Left lung (tissue), 10 donors: ENCODE data around the gene CIDEB. TPM values are rescaled to one million over a fixed set of nuclear protein-coding genes. Genes with fewer than 3 reads are reported as not detected.

Experiments
- ATAC-seq: fragments of 200-7000 bp; cut with Tn5 transposase; one replicate; pipeline ENCODE4 v1.9.1; 2020; ENCODE audit warnings: moderate library complexity
- DNase-seq, 4 donors: peaks; one replicate each; pipeline ENCODE4 v3.0.0-alpha.2; 2013 to 2020
- H3K27ac ChIP-seq, 2 donors: fragments of 200-600 bp; sonication (generic) in 1 of 2; one replicate each; pipeline versions ENCODE4 v1.5.0 to v1.8.0; 2020 to 2021
- H3K27me3 ChIP-seq, 2 donors: fragments of 200-600 bp; sonication (generic) in 1 of 2; one replicate each; pipeline versions ENCODE4 v1.5.0 to v1.8.0; 2020 to 2021
- H3K36me3 ChIP-seq, 2 donors: fragments of 200-600 bp; sonication (generic) in 1 of 2; one replicate each; pipeline versions ENCODE4 v1.5.0 to v1.8.0; 2020 to 2021
- H3K4me1 ChIP-seq, 2 donors: fragments of 200-600 bp; one replicate each; pipeline ENCODE4 v1.8.0; 2021
- H3K4me3 ChIP-seq, 2 donors: fragments of 200-600 bp; sonication (generic) in 1 of 2; one replicate each; pipeline versions ENCODE4 v1.5.0 to v1.8.0; 2020 to 2021; ENCODE audit warnings: mild to moderate bottlenecking in 1 of 2
- H3K9me3 ChIP-seq, 2 donors: fragments of 200-600 bp; sonication (generic) in 1 of 2; one replicate each; pipeline versions ENCODE4 v1.5.0 to v1.8.0; 2020 to 2021
- intact Hi-C, 2 donors: fragments of 100-400 bp; cut with DNase I; formaldehyde crosslinking; loops; one replicate each; pipeline versions ENCODE4 v1.11.2 to v1.14.2; 2022
- polyA plus RNA-seq, 6 donors: library from polyadenylated mRNA; unstranded; fragments of 120-200 nt; gene quantifications; one replicate each; pipeline ENCODE4 v1.2.1, GENCODE V29; 2013; ENCODE audit not compliant: insufficient read length in 6 of 6
- total RNA-seq, 2 donors: library from RNA; stranded (reverse); fragmentation: NEBNext Ultra II Directional; extraction: Animal tissue kit (Norgen Biotek cat#: 25700); gene quantifications; one replicate each; pipeline ENCODE4 v1.2.1, GENCODE V29; 2021
- TF ChIP-seq, protein P1 (sequence below), 2 donors: fragments of 200-600 bp; sonication (generic) in 1 of 2; IDR thresholded peaks; one replicate each; pipeline versions ENCODE4 v1.5.0 to v1.8.0; 2021; ENCODE audit warnings: antibody characterized with exemption in 2 of 2
- donor health status: DM: no; HTN: yes; CAD: no.
- donor health status: DM: no; HTN: no; CAD: no.

CIDEB gene
- total and polyA plus RNA-seq, 8 donors, result 9.2 to 22.7 (median 13.9) TPM

GRCh38 chr14:24334431-24335291 lies 26.9 kb upstream of the CIDEB start, which contains the start of gene ADCY4:
TSS of gene ADCY4 (minus strand) at chr14:24335071. CDS start at chr14:24334652, 419 bp downstream.
- TF ChIP-seq, protein P1, sequence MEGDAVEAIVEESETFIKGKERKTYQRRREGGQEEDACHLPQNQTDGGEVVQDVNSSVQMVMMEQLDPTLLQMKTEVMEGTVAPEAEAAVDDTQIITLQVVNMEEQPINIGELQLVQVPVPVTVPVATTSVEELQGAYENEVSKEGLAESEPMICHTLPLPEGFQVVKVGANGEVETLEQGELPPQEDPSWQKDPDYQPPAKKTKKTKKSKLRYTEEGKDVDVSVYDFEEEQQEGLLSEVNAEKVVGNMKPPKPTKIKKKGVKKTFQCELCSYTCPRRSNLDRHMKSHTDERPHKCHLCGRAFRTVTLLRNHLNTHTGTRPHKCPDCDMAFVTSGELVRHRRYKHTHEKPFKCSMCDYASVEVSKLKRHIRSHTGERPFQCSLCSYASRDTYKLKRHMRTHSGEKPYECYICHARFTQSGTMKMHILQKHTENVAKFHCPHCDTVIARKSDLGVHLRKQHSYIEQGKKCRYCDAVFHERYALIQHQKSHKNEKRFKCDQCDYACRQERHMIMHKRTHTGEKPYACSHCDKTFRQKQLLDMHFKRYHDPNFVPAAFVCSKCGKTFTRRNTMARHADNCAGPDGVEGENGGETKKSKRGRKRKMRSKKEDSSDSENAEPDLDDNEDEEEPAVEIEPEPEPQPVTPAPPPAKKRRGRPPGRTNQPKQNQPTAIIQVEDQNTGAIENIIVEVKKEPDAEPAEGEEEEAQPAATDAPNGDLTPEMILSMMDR (IDR thresholded peaks at IDR 0.05), result no peak
- intact Hi-C loops, result loop anchor here (5.0 to 10.0 kb wide), 3 partner anchors 98 to 340 kb away; no protein-coding TSS in a partner anchor
- Histone ChIP-seq H3K27me3 (peaks cover 9 to 27% of the 10 kb centered on the region in 2 donors), H3K27ac (peak within 1 kb of the TSS; percentile 74 to 80), H3K4me3 (peak within 1 kb of the TSS; percentile 19 to 46), H3K9me3 (no peaks in the 10 kb centered on the region), H3K4me1 (peaks cover 30 to 93% of the 10 kb centered on the region in 2 donors), H3K36me3 (peaks cover 0 to 32% of the 10 kb centered on the region in 2 donors)
- DNase-seq (peak in 1 of 4 donors; percentile 91), ATAC-seq (no peak)

DNA sequence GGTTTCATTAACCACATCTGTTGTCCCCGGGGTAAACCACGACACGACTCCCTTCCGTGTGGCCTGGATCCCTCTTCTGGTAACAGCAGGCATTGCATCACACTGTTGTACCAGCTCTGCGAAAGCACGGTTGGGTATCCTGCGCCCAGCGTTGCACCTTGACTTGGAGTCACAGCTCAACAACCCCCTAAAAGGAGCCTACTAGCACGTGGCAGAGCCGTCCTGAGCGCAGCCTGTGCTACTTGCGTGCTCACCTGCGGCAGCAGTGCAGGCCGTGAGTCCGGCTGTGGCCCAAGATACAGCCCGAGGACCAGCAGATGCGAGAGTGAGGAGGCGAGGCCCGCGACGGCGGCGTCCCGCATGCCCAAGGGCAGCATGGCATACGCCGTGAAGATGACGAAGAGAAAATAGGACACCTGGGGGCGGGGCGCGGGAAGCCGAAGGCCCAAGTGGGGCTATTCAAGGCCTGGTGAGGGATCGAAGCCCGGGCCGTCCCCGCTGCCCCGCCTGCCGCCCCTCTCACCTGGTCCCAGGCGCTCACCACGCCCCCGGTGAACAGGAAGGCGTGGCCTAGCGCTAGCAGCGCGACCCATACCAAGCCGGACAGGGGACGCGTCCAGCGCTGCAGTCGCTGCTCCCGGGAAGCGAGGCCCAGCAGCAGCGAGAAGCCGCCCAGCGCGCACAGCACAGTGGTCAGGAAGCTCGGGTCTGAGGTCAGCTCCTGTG lies 24.7 kb upstream of the CIDEB start:
- Histone ChIP-seq H3K27me3 (peaks cover 9 to 27% of the 10 kb centered on the region in 2 donors), H3K4me3 (peak overlapping the region; percentile 19 to 46), H3K27ac (peak overlapping the region in 1 of 2 donors; percentile 74), H3K36me3 (peaks cover 0 to 18% of the 10 kb centered on the region in 2 donors), H3K9me3 (no peaks in the 10 kb centered on the region), H3K4me1 (peaks cover 26 to 97% of the 10 kb centered on the region in 2 donors)
- ATAC-seq (peak; percentile 79), DNase-seq (peak in 3 of 4 donors; percentile 72 to 92 (median 75))
- TF ChIP-seq, protein P1 (IDR thresholded peaks at IDR 0.05), result peak; percentile 54 to 80
- intact Hi-C loops, result loop anchor here (5.0 to 10.0 kb wide), 3 partner anchors 100 to 342 kb away; no protein-coding TSS in a partner anchor

DNA sequence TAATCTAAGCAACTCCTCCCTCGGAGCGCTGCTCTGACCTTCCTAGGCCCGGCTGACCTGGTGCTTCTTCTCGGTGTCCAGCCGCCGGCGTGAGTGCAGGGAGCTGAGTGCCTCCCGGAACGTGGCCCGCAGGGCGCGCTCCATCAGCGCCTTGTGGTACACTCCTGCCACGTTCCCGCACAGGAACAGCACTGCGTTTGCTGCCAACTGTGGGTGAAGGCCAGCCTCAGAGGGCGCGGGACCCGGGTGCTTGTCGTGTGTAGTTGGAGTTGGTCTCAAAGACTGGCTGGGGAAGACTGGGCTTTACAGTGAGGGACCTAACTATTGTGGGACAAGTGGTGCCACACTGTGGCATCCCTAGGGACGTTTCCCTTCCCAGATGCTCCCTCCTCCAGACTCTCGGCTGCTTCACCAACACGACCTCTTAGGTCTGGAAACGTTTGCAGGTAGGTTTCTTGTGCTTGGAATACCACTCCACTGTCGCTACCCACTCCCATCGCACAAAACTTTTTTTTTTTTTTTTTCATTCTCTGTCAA lies 24.0 kb upstream of the CIDEB start:
- DNase-seq (peak in 1 of 4 donors; percentile 78), ATAC-seq (no peak)
- peaks cover 9 to 27% of the 10 kb centered on the region in 2 donors for H3K27me3 ChIP-seq
- intact Hi-C loops, result loop anchor here (5.0 to 10.0 kb wide), 3 partner anchors 101 to 343 kb away; no protein-coding TSS in a partner anchor
- H3K36me3 ChIP-seq, result peaks cover 0 to 12% of the 10 kb centered on the region in 2 donors
- TF ChIP-seq, protein P1 (IDR thresholded peaks at IDR 0.05), result no peak
- no peak overlapping the region for H3K4me3 ChIP-seq
- peaks cover 26 to 99% of the 10 kb centered on the region in 2 donors for H3K4me1 ChIP-seq
- peak overlapping the region in 1 of 2 donors; percentile 74 for H3K27ac ChIP-seq
- no peaks in the 10 kb centered on the region for H3K9me3 ChIP-seq

- H3K4me3 ChIP-seq, result no peak overlapping the region
- TF ChIP-seq, protein P1 (IDR thresholded peaks at IDR 0.05), result no peak
- peaks cover 26 to 95% of the 10 kb centered on the region in 2 donors for H3K4me1 ChIP-seq
- peaks cover 0 to 5% of the 10 kb centered on the region in 2 donors for H3K36me3 ChIP-seq
- peak in 1 of 4 donors; percentile 45 for DNase-seq
- H3K27ac ChIP-seq, result no peak overlapping the region
- H3K9me3 ChIP-seq, result no peaks in the 10 kb centered on the region
- intact Hi-C loops, result loop anchor here (5.0 to 10.0 kb wide), 3 partner anchors 101 to 344 kb away; no protein-coding TSS in a partner anchor
- H3K27me3 ChIP-seq, result peaks cover 9 to 27% of the 10 kb centered on the region in 2 donors
- no peak for ATAC-seq
These were observed 23.3 kb upstream of the CIDEB start for GRCh38 chr14:24330973-24331674.
